ENCODE results near the gene RAB11FIP3. TPM values are rescaled to one million over a fixed set of nuclear protein-coding genes. Genes with fewer than 3 reads are reported as not detected.

The RAB11FIP3 gene
- polyA plus RNA-seq, 4 donors: 72.9 to 144 (median 109) TPM

- DNase-seq (ENCODE audit: low read depth in 4 of 4, low spot score in 2 of 4): no peak
These were observed 83.7 kb downstream of the RAB11FIP3 start for GRCh38 chr16:508884-509736.

- no peak for DNase-seq (ENCODE audit: low read depth in 4 of 4, low spot score in 2 of 4)
These were observed 84.8 kb downstream of the RAB11FIP3 start for GRCh38 chr16:510066-510825.

- DNase-seq (ENCODE audit: low read depth in 4 of 4, low spot score in 2 of 4): no peak
These were observed 87.4 kb downstream of the RAB11FIP3 start for GRCh38 chr16:512802-513201.

- DNase-seq (ENCODE audit: low read depth in 4 of 4, low spot score in 2 of 4): no peak
These were observed 88.5 kb downstream of the RAB11FIP3 start for GRCh38 chr16:513950-514349.

- DNase-seq (ENCODE audit: low read depth in 4 of 4, low spot score in 2 of 4): no peak
These were observed 89.9 kb downstream of the RAB11FIP3 start for GRCh38 chr16:515175-515938.

GRCh38 chr16:515939-516226 is 90.4 kb downstream of the RAB11FIP3 start:
- no peak for DNase-seq (ENCODE audit: low read depth in 4 of 4, low spot score in 2 of 4)

- DNase-seq (ENCODE audit: low read depth in 4 of 4, low spot score in 2 of 4): no peak
These were observed 90.9 kb downstream of the RAB11FIP3 start for GRCh38 chr16:516301-516700.

- DNase-seq (ENCODE audit: low read depth in 4 of 4, low spot score in 2 of 4): no peak
These were observed 93.4 kb downstream of the RAB11FIP3 start for GRCh38 chr16:518858-519257.

GRCh38 chr16:519425-519824 is 94.0 kb downstream of the RAB11FIP3 start:
- DNase-seq (ENCODE audit: low read depth in 4 of 4, low spot score in 2 of 4): no peak

GRCh38 chr16:519841-520687 is 94.6 kb downstream of the RAB11FIP3 start:
- no peak for DNase-seq (ENCODE audit: low read depth in 4 of 4, low spot score in 2 of 4)

GRCh38 chr16:520847-521246 is 95.4 kb downstream of the RAB11FIP3 start:
- no peak for DNase-seq (ENCODE audit: low read depth in 4 of 4, low spot score in 2 of 4)

- DNase-seq (ENCODE audit: low read depth in 4 of 4, low spot score in 2 of 4): no peak
These were observed 96.1 kb downstream of the RAB11FIP3 start for GRCh38 chr16:521381-522210.

GRCh38 chr16:522320-523096 is 97.1 kb downstream of the RAB11FIP3 start:
- no peak for DNase-seq (ENCODE audit: low read depth in 4 of 4, low spot score in 2 of 4)

GRCh38 chr16:523097-523741 is 97.8 kb downstream of the RAB11FIP3 start:
- no peak for DNase-seq (ENCODE audit: low read depth in 4 of 4, low spot score in 2 of 4)

- no peak for DNase-seq (ENCODE audit: low read depth in 4 of 4, low spot score in 2 of 4)
These were observed 99.0 kb downstream of the RAB11FIP3 start for GRCh38 chr16:524274-525040.

GRCh38 chr16:525123-525519 is 99.7 kb downstream of the RAB11FIP3 start:
- no peak for DNase-seq (ENCODE audit: low read depth in 4 of 4, low spot score in 2 of 4)

- no peak for DNase-seq (ENCODE audit: low read depth in 4 of 4, low spot score in 2 of 4)
These were observed 100.2 kb downstream of the RAB11FIP3 start for GRCh38 chr16:525520-526180.

Data from left renal cortex interstitium (tissue), 4 donors.